Neutrophil (primary cell): Measurements from ENCODE around the gene GDPD4.

Experiments
- H3K27ac ChIP-seq: fragments of 200-600 bp; sonication (generic); 2 replicates; pipeline ENCODE4 v1.5.1; 2016; ENCODE audit warnings: mild to moderate bottlenecking, moderate library complexity
- H3K27me3 ChIP-seq: fragments of 200-600 bp; sonication (generic); 2 replicates; pipeline ENCODE4 v1.6.0; 2016; ENCODE audit warnings: mild to moderate bottlenecking
- H3K36me3 ChIP-seq: fragments of 200-600 bp; sonication (generic); 2 replicates; pipeline ENCODE4 v1.5.1; 2017
- H3K4me1 ChIP-seq, 2 experiments: fragments of 200-600 bp in 1 of 2; sonication (generic) in 1 of 2; 1 replicate in 1 of 2; 2 replicates in 1 of 2; pipeline versions ENCODE4 v1.5.1 to v1.6.1; 2013 to 2016; ENCODE audit warnings: low read depth in 1 of 2, low read length in 1 of 2, mild to moderate bottlenecking in 1 of 2, moderate library complexity in 1 of 2; ENCODE audit not compliant: control insufficient read depth in 1 of 2, insufficient read depth in 1 of 2
- H3K4me3 ChIP-seq, 2 experiments: fragments of 200-600 bp in 1 of 2; sonication (generic) in 1 of 2; 1 replicate in 1 of 2; 2 replicates in 1 of 2; pipeline ENCODE4 v1.5.1; 2013 to 2016; ENCODE audit warnings: low read depth in 1 of 2, low read length in 1 of 2, mild to moderate bottlenecking in 1 of 2, moderate library complexity in 1 of 2
- H3K9me3 ChIP-seq: fragments of 200-600 bp; sonication (generic); 2 replicates; pipeline ENCODE4 v1.5.1; 2016
- TF ChIP-seq, protein P1 (sequence below): fragments of 200-600 bp; sonication (generic); IDR thresholded peaks from 2 replicates; pipeline ENCODE4 v1.5.1; 2016; ENCODE audit warnings: antibody characterized with exemption

GDPD4 gene

DNA sequence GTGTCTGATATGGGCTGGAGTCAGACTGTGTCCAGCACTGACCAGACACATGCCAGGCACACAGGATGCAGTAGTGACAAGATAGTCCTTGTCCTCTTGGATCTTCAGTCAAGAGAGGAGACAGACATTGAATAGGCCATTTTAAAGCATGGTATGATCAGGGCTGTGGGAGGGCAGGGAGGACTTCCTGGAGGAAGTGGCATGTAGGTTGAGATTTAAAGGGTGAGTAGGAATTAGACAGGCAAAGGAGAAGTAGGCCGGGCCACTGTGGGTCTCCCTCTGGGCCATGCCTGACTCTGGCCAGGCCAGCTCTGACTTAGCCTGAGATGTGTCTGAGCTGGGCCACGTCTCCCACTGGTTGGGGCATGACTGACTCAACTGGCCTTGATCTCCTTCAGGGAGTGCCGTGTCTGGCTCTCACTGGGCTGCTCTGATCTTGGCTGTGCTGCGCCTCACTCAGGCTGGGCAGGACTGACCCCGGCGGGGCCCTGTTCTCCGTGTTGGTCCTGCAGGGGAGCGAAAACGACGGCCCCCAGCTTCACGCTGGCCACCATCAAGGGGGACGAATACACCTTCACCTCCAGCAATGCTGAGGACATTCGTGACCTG lies 102.2 kb downstream of the GDPD4 start:
- Histone ChIP-seq H3K9me3 (no peaks in the 10 kb centered on the region), H3K4me3 (no peak overlapping the region), H3K4me1 (no peaks in the 10 kb centered on the region), H3K27me3 (no peaks in the 10 kb centered on the region), H3K36me3 (no peaks in the 10 kb centered on the region), H3K27ac (no peak overlapping the region)
- TF ChIP-seq, protein P1, sequence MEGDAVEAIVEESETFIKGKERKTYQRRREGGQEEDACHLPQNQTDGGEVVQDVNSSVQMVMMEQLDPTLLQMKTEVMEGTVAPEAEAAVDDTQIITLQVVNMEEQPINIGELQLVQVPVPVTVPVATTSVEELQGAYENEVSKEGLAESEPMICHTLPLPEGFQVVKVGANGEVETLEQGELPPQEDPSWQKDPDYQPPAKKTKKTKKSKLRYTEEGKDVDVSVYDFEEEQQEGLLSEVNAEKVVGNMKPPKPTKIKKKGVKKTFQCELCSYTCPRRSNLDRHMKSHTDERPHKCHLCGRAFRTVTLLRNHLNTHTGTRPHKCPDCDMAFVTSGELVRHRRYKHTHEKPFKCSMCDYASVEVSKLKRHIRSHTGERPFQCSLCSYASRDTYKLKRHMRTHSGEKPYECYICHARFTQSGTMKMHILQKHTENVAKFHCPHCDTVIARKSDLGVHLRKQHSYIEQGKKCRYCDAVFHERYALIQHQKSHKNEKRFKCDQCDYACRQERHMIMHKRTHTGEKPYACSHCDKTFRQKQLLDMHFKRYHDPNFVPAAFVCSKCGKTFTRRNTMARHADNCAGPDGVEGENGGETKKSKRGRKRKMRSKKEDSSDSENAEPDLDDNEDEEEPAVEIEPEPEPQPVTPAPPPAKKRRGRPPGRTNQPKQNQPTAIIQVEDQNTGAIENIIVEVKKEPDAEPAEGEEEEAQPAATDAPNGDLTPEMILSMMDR = no peak

DNA sequence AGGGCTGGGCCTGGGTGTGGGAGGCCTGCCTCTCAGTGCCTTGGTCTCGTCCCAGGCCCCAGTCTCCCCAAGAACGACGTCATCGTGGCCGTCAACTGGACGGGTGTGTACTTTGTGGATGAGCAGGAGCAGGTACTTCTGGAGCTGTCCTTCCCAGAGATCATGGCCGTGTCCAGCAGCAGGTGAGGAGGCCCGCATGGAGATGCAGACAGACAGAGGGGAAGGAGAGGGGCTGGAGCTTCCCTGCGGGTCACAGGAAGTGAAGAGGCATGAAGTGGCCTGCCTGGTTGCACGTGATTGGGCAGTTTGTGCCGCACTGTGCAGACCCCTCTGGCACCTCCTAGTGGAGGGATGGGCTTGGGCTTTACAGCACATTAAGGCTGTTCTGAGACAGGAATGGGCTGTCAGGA lies 103.0 kb downstream of the GDPD4 start:
- H3K27me3 ChIP-seq = no peaks in the 10 kb centered on the region
- TF ChIP-seq, protein P1 = no peak
- no peaks in the 10 kb centered on the region for H3K36me3 ChIP-seq
- H3K9me3 ChIP-seq = no peaks in the 10 kb centered on the region
- H3K27ac ChIP-seq = no peak overlapping the region
- no peak overlapping the region for H3K4me3 ChIP-seq
- H3K4me1 ChIP-seq = no peaks in the 10 kb centered on the region

DNA sequence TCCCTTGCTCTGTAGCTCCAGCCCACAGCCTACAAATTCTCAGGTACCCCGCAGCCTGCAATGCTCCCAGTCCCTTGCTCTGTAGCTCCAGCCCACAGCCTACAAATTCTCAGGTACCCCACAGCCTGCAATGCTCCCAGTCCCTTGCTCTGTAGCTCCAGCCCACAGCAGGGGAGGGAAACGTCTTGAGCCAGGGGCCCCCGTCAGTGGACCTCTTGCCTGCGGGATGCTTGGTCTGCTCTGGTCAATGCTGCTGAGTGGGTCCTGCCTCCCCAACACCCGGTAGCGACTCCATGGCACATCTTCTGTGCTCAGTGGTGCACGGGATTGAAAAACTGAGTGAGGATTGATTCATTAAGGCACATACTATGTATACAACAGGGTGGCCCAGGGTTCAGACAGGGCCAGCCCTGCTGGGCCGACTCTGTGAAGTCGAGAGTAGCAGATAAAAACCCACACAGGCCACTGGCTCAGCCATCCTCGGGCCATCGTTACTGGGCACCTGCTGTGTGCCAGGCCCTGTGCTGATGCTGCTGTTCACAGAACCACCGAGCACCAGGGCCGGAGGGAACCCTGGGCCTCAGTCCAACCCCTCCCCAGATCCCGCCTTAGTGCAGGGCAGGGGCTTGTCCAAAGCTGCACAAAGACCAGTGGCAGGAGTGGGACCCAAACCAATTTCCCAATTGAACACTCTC lies 103.7 kb downstream of the GDPD4 start:
- no peaks in the 10 kb centered on the region for H3K4me1 ChIP-seq
- H3K27me3 ChIP-seq = no peaks in the 10 kb centered on the region
- no peaks in the 10 kb centered on the region for H3K36me3 ChIP-seq
- H3K27ac ChIP-seq = no peak overlapping the region
- TF ChIP-seq, protein P1 = no peak
- H3K4me3 ChIP-seq = no peak overlapping the region
- no peaks in the 10 kb centered on the region for H3K9me3 ChIP-seq

DNA sequence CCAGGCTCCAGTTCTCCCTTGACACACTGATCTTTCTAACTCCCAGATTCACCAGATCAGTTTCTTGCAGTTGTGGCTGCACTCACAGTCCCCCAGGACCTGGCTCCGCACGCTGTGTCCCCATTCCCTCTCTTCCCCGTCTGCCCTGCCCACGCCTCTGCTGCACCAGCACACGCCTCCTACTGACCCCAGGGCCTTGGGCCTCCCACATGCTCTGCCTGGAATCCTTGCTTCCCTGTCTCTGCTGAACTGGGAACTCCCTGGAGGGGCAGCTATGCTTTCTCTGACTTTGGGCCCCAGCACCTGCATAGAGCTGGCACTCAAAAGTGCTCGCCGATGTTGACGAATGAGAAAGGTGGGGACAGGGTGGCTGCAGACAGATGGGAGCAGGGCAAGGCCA lies 104.5 kb downstream of the GDPD4 start:
- no peak overlapping the region for H3K27ac ChIP-seq
- H3K4me1 ChIP-seq = no peaks in the 10 kb centered on the region
- TF ChIP-seq, protein P1 = no peak
- no peaks in the 10 kb centered on the region for H3K27me3 ChIP-seq
- no peaks in the 10 kb centered on the region for H3K36me3 ChIP-seq
- no peak overlapping the region for H3K4me3 ChIP-seq
- no peaks in the 10 kb centered on the region for H3K9me3 ChIP-seq

DNA sequence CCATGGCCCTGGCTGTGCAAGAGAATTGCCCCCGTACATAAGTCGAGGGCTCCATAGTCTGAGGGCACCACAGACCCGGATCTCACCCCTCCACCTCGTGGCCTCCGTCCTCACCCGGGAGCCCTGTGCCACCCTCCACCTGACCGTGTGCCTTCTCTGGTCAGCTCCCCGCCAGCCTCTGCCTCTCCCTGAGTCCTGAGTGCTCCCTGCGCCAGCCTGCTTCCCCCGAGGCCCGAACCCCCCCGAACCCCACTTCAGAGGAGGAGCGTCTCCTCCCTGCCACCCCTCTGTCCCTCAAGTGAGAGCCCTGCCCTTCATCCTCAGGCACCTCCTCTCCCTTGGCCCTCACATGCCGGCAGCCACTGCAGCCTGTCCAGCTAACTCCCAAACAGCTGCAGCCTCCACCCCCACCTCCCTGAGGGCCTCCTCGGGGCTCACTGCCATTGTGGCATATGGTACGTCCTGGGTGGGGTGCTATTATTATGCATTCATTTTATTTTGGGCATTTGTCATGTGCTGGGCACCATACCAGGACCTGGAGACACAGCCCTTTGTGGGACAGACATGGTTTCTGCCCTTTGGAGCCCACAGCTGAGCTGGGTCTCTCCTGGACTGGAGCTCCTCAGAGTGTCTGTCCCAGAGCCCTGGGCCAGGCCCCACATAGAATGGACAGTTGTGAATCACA lies 106.3 kb downstream of the GDPD4 start:
- no peak overlapping the region for H3K4me3 ChIP-seq
- TF ChIP-seq, protein P1 = no peak
- H3K9me3 ChIP-seq = no peaks in the 10 kb centered on the region
- H3K27me3 ChIP-seq = no peaks in the 10 kb centered on the region
- H3K4me1 ChIP-seq = no peaks in the 10 kb centered on the region
- no peaks in the 10 kb centered on the region for H3K36me3 ChIP-seq
- H3K27ac ChIP-seq = no peak overlapping the region
